Ishikawa (cell line): Measurements from ENCODE around the gene TRAK2.

ENCODE experiments used
- CEBPB ChIP-seq: IDR thresholded peaks from 2 replicates; pipeline ENCODE4 v1.6.1; 2012
- CREB1 ChIP-seq: IDR thresholded peaks from 2 replicates; pipeline ENCODE4 v1.6.1; 2012; ENCODE audit warnings: low read depth
- EGR1 ChIP-seq: IDR thresholded peaks from 2 replicates; pipeline ENCODE4 v1.6.1; 2012
- EP300 ChIP-seq: IDR thresholded peaks from 2 replicates; pipeline ENCODE4 v1.6.1; 2012; ENCODE audit warnings: borderline replicate concordance
- FOXM1 ChIP-seq: IDR thresholded peaks from 2 replicates; pipeline ENCODE4 v1.6.1; 2012; ENCODE audit warnings: low read depth, borderline replicate concordance
- MAX ChIP-seq: IDR thresholded peaks from 2 replicates; pipeline ENCODE4 v1.6.1; 2012
- NFIC ChIP-seq: IDR thresholded peaks from 2 replicates; pipeline ENCODE4 v1.6.1; 2012
- RAD21 ChIP-seq: IDR thresholded peaks from 2 replicates; pipeline ENCODE4 v1.6.1; 2012; ENCODE audit warnings: low read depth
- REST ChIP-seq: IDR thresholded peaks from 2 replicates; pipeline ENCODE4 v1.6.1; 2012; ENCODE audit warnings: low read depth, mild to moderate bottlenecking
- TAF1 ChIP-seq: IDR thresholded peaks from 2 replicates; pipeline ENCODE4 v1.6.1; 2012; ENCODE audit warnings: low read depth, mild to moderate bottlenecking
- TCF12 ChIP-seq: IDR thresholded peaks from 2 replicates; pipeline ENCODE4 v1.6.1; 2012; ENCODE audit warnings: low read depth
- TEAD4 ChIP-seq: IDR thresholded peaks from 2 replicates; pipeline ENCODE4 v1.6.1; 2012
- USF1 ChIP-seq: IDR thresholded peaks from 2 replicates; pipeline ENCODE4 v1.6.1; 2012
- YY1 ChIP-seq: IDR thresholded peaks from 2 replicates; pipeline ENCODE4 v1.6.1; 2012; ENCODE audit warnings: low read depth
- ZBTB7A ChIP-seq: IDR thresholded peaks from 2 replicates; pipeline ENCODE4 v1.6.1; 2012; ENCODE audit warnings: low read depth

Gene TRAK2

GRCh38 chr2:201383136-201383535 is 68.1 kb downstream of the TRAK2 start:
- TF ChIP-seq USF1 (peak; percentile 40), TAF1 (no peak)

- TF ChIP-seq RAD21 (no peak), ZBTB7A (no peak), MAX (no peak), EGR1 (no peak), CEBPB (no peak), YY1 (no peak), TEAD4 (no peak), EP300 (no peak), NFIC (no peak)
These were observed 72.5 kb downstream of the TRAK2 start for GRCh38 chr2:201378496-201379397.

GRCh38 chr2:201377218-201377617 is 74.0 kb downstream of the TRAK2 start:
- TF ChIP-seq CREB1 (no peak), FOXM1 (no peak), TEAD4 (no peak), REST (no peak), CEBPB (no peak), TAF1 (no peak), ZBTB7A (no peak)

GRCh38 chr2:201369775-201370174 is 81.5 kb downstream of the TRAK2 start:
- TF ChIP-seq EP300 (no peak), FOXM1 (no peak), RAD21 (no peak), YY1 (no peak), ZBTB7A (no peak), CEBPB (no peak), TCF12 (no peak), NFIC (no peak), TAF1 (no peak), EGR1 (no peak), USF1 (no peak), CREB1 (no peak), TEAD4 (no peak), MAX (no peak), REST (no peak)

- TF ChIP-seq YY1 (no peak), ZBTB7A (no peak), EGR1 (no peak), RAD21 (no peak), REST (no peak), TCF12 (no peak), FOXM1 (no peak), CREB1 (no peak), NFIC (no peak)
These were observed 85.1 kb downstream of the TRAK2 start for GRCh38 chr2:201366146-201366545.
